CD4-positive, alpha-beta T cell treated with Interleukin-17A for 1 hour (primary cell): ENCODE data around the gene HEPN1.
"Not testable (repeated sequence)": the region's sequence is repeated elsewhere in the genome, so short reads cannot be mapped to it uniquely, and the experiment has no call there.

Experiments
- DNase-seq: peaks from one replicate; pipeline ENCODE4 v3.0.0-alpha.2; 2020

HEPN1 gene

DNA sequence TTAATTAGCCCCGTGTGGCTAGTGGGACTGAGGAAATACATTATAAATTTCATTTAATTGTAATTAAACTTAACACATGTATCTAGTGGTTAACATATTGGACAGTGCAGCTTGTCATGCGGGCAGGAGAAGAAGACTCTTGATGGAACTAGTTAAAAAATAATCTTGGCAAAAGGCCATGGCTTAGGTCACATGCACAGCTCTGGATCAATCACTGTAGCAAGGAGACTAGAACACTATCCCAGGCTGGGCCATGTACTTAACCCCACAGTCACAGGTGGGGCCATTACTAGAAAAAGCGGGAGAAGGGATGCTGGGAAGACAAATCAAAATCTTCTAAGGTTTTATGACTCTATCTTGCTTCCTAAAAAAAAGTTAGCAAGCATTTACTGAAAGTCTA is 25.5 kb downstream of the HEPN1 start:
- DNase-seq = no peak

- no peak for DNase-seq
Observed at GRCh38 chr11:124945826-124946225, 26.8 kb downstream of the HEPN1 start.

DNA sequence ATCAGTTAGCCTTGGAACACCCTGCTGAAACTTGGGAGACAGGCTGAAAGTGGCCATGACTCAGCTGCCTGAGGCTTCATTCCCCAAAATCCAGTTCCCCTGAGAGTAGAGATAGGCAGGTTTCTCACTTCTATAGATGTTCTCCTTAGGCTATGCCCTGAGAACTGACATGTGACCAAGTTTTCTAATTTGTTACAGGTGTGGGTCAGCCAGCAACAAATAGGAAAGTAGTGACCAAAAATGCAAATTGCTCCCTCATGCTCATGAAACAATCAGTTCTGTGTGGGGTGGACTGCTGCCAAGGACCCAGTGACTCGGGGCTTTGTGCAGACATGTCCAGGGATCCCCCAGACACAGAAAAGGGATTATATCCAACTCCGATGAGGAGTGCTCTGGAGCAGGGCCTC is 27.7 kb downstream of the HEPN1 start:
- DNase-seq = no peak

GRCh38 chr11:124950601-124951330 is 31.7 kb downstream of the HEPN1 start:
- DNase-seq = peak; percentile 50

DNA sequence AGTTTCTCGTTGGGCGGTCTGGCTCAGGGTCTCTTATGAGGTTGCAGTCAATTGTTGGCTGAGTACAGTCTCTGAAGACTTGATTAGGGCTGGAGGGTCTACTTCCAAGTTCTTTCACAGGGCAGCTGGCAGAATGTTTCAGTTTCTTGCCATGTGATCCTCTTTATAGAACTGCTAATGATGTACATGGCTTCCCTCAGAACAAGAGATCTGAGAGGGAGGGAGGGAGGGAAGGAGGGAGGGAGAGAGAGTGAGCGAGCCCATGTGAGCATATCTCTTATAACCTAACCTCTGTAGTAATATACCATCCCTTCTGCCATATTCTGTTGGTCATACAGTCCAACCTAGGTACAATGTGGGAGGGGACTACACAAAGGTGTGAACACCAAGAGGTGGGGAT is 32.3 kb downstream of the HEPN1 start:
- DNase-seq = no peak

DNA sequence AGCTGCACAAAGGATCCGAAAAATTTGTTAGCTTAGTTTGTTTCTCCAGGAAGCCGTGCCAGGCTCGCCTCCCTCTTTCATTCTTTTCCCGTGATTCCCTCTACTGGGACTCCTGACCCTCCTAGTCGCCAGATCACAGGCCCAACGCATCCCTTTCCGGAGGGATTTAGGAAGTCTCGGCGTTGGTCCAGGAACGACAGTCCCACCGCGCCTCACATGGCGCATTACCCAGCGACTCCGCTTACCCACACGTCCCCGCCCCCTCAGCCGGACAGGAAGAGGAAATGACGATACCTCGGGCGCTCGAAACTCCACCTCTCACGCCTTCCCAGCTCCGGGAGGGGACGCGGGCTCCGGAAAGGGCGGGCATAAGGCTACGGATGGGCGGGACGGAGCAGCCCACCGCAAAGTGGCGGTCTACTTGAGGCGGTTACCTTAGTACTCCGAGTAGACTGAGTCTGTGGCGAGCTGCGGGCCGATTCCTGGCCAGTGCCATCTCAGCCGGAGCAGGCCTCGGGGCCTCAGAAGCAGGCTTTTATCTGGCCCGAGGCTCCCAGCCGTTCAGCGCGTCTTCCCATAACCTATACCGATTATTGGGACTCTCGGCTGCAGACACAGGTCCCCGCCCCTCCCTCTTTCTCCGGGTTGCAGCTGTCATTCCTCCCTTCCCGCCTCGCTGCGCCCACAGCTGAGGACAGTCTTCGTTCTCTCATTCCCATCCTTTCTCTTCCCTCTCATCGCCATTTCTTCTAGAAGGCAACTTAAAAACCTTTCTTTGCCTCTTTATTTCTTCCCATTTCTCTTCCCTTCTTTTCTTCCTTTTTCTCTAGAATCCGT is 34.9 kb downstream of the HEPN1 start, which contains the start of gene CCDC15:
Gene CCDC15 (plus strand): TSS at position 450 of the 837 bp plus-strand sequence. CDS start 531 bp downstream, outside the sequence.
- DNase-seq = peak; percentile 95

DNA sequence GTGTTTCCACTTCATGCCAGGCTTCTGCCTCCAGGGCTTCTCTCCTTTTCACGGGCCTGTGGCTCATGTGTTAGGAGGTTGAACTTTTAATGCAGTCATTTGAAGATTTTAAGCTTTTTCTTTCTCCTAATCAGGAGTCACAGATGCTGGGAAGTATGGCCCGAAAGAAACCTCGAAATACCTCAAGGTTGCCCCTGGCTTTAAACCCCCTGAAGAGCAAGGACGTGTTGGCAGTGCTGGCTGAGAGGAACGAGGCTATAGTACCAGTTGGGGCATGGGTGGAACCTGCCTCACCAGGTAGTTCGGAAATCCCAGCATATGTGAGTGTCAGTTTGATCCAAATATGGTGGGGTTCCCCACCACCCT is 35.5 kb downstream of the HEPN1 start:
- no peak for DNase-seq

DNA sequence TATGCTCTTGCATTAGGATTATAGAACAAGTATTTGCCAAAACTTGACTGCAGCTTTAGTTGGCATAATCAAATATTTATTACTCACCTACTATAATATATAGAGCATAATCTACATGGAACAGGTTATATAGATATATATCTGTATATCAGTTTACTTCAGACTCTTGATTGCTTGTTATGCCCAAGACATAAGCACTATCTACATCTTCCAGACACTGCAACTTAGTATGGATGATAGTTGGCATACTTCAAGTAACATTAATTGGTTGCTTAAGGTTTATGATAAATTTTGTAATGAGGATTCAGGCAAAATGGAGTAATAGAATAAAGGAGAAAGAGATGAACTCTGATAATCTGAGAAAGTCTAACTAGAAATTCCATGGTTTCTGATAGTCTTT is 36.0 kb downstream of the HEPN1 start:
- DNase-seq = no peak

DNA sequence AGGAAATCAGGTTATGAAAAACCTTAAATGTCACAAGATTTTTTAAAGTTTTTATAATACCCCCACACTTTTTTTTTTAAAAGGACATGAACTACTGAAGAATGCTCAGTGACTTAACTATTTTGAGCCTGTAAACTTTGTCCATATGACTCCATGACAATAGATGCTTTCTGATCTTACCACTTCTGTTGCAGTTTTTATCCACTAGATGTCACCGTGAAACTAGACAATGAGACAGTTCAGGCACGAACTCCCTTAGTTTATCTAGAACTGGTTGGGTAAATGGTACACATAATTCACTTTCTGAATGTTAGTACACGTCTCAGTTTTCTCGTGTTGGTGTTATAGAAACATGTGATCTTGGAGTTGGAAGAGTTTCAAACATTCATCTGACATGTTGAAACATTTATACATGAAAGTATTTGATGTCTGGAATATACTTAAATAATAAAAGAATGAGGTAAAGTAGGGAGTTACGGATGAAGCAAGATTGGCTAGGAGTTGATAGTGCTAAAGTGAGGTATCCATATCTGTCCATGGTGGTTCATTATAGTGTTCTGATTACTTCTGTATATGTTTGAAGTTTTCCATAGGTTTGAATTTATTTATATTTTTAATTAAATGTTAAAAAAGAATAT is 43.0 kb downstream of the HEPN1 start:
- peak; percentile 81 for DNase-seq

DNA sequence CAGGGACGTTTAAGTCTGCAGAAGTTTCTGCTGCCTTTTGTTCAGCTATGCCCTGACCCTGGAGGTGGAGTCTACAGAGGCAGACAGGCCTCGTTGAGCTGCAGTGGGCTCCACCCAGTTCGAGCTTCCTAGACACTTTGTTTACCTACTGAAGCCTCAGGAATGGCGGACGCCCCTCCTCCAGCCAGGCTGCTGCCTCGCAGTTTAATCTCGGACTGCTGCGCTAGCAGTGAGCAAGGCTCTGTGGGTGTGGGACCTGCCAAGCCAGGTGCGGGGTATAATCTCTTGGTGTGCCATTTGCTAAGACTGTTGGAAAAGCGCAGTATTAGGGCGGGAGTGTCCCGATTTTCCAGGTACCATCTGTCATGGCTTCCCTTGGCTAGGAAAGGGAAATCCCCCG is 49.1 kb downstream of the HEPN1 start:
- DNase-seq = not testable (repeated sequence)
